ENCODE data around the gene DDX25. TPM values are rescaled to one million over a fixed set of nuclear protein-coding genes. Genes with fewer than 3 reads are reported as not detected.
"Not testable (repeated sequence)": the region's sequence is repeated elsewhere in the genome, so short reads cannot be mapped to it uniquely, and the experiment has no call there.

Gene DDX25
- total RNA-seq, 1 donor from 2014 or later: 1.8 TPM

GRCh38 chr11:125914601-125915000, 10.3 kb downstream of the DDX25 start:
- H3K27me3 Mint-ChIP-seq: peaks cover 28% of the 10 kb centered on the region
- not testable (repeated sequence) for H3K4me3 Mint-ChIP-seq; H3K9me3 Mint-ChIP-seq; DNase-seq (ENCODE audit: extremely low spot score, unreplicated experiment); H3K27ac Mint-ChIP-seq; H3K36me3 Mint-ChIP-seq; H3K4me1 Mint-ChIP-seq (ENCODE audit: unreplicated experiment)
- TF ChIP-seq CTCF (conservative IDR thresholded peaks at IDR 0.05): peak; percentile 13

- Mint-ChIP-seq H3K27me3 (peaks cover 24% of the 10 kb centered on the region), H3K4me3 (no peak overlapping the region), H3K27ac (no peak overlapping the region), H3K9me3 (no peaks in the 10 kb centered on the region), H3K4me1 (ENCODE audit: unreplicated experiment) (peaks cover 7% of the 10 kb centered on the region), H3K36me3 (peaks cover 3% of the 10 kb centered on the region)
- TF ChIP-seq CTCF (conservative IDR thresholded peaks at IDR 0.05): no peak
- no peak for DNase-seq (ENCODE audit: extremely low spot score, unreplicated experiment)
Observed at GRCh38 chr11:125916683-125917347, 12.5 kb downstream of the DDX25 start.

- peaks cover 28% of the 10 kb centered on the region for H3K27me3 Mint-ChIP-seq
- peaks cover 12% of the 10 kb centered on the region for H3K4me1 Mint-ChIP-seq (ENCODE audit: unreplicated experiment)
- peak; percentile 21 for TF ChIP-seq CTCF (conservative IDR thresholded peaks at IDR 0.05)
- peaks cover 3% of the 10 kb centered on the region for H3K36me3 Mint-ChIP-seq
- no peak overlapping the region for H3K27ac Mint-ChIP-seq
- H3K4me3 Mint-ChIP-seq: no peak overlapping the region
- no peak for DNase-seq (ENCODE audit: extremely low spot score, unreplicated experiment)
- no peaks in the 10 kb centered on the region for H3K9me3 Mint-ChIP-seq
Observed at GRCh38 chr11:125918140-125918840, 14.0 kb downstream of the DDX25 start.

GRCh38 chr11:125921042-125921441, 16.7 kb downstream of the DDX25 start:
- TF ChIP-seq CTCF (conservative IDR thresholded peaks at IDR 0.05): no peak
- H3K27ac Mint-ChIP-seq: no peak overlapping the region
- peaks cover 27% of the 10 kb centered on the region for H3K27me3 Mint-ChIP-seq
- no peak for DNase-seq (ENCODE audit: extremely low spot score, unreplicated experiment)
- H3K4me1 Mint-ChIP-seq (ENCODE audit: unreplicated experiment): peaks cover 23% of the 10 kb centered on the region
- peaks cover 3% of the 10 kb centered on the region for H3K36me3 Mint-ChIP-seq
- no peaks in the 10 kb centered on the region for H3K9me3 Mint-ChIP-seq
- no peak overlapping the region for H3K4me3 Mint-ChIP-seq

GRCh38 chr11:125922156-125922555, 17.8 kb downstream of the DDX25 start:
- no peak for DNase-seq (ENCODE audit: extremely low spot score, unreplicated experiment)
- Mint-ChIP-seq H3K36me3 (peaks cover 3% of the 10 kb centered on the region), H3K4me1 (ENCODE audit: unreplicated experiment) (peaks cover 28% of the 10 kb centered on the region), H3K27me3 (peaks cover 17% of the 10 kb centered on the region), H3K9me3 (no peaks in the 10 kb centered on the region), H3K4me3 (no peak overlapping the region), H3K27ac (no peak overlapping the region)
- no peak for TF ChIP-seq CTCF (conservative IDR thresholded peaks at IDR 0.05)
